Stimulated activated CD4-positive, alpha-beta T cell treated with anti-CD3 and anti-CD28 coated beads, Interleukin-4, amount 100 ng/mL, for 48 hours (primary cell): ENCODE data around the gene TNFRSF21.
"Not testable (repeated sequence)": the region's sequence is repeated elsewhere in the genome, so short reads cannot be mapped to it uniquely, and the experiment has no call there.

Experiments used
- DNase-seq, 2 donors: peaks; one replicate each; pipeline ENCODE4 v3.0.0-alpha.2; 2020; ENCODE audit warnings: low read depth in 2 of 2

TNFRSF21 gene

GRCh38 chr6:47309291-47310130 is at the start of gene TNFRSF21:
TNFRSF21 (minus strand) TSS chr6:47309905; CDS start chr6:47309511, 394 bp downstream.
- DNase-seq: peak; percentile 79 to 80

GRCh38 chr6:47358440-47359225 is 48.9 kb upstream of the TNFRSF21 start:
- DNase-seq: no peak

DNA sequence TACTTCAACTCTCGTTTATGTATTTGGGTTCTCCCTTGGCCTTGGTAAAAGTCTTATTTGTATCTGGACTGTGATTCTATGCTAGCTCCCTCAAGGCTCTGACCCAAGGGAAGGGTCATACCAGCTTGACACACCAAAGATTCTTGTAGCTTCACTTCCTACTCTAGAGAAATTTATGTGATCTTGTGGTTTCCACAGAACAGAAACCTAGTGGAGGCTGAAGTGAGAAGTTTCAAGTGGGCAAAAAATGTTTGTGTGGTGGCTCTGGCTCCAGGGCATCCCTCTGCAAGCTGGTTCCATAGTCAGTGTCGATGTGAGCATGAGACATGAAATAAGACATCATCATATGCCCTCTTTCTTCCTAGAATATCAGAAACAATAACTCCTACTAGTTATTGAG is 48.1 kb upstream of the TNFRSF21 start:
- no peak for DNase-seq

DNA sequence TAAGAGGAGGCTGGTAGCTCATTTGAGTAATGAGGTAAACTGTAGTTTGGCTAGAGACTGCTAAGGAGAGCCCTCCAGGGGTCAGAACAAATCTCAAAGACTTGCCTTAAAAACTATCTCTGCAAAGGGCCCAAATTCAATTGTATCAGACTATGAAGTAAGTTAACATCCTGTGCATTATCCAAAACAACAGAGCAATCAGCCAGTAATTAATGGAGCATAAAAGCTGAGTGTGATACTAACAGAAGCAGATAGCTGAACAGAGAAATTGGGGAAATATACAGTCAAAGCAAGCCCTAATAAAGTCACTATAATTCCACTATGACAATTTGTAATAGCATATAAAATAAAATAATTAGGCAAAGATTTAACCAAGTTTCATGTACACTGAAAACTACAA is 45.8 kb upstream of the TNFRSF21 start:
- no peak for DNase-seq

- DNase-seq: no peak
Observed at GRCh38 chr6:47353871-47354270, 44.2 kb upstream of the TNFRSF21 start.

DNA sequence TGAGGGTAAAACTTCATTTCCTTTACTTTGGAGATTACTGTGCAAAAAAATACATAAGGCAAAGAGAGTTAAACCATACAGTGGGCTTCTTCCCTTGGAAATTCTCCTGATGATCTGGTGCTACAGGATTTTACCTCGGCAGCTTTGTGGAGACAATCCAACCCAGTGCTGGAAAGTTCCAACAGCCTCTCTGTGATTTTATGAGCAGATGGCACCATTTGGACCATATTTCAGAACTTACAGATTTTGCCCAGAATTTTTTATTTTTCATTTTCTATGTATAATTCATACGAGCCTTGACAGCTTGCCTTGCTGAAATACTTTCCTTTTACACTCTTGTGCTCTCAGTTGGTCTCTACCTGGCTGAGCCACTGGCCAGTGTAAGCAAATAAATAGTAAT is 43.3 kb upstream of the TNFRSF21 start:
- no peak for DNase-seq

GRCh38 chr6:47352194-47352920 is 42.7 kb upstream of the TNFRSF21 start:
- no peak for DNase-seq

DNA sequence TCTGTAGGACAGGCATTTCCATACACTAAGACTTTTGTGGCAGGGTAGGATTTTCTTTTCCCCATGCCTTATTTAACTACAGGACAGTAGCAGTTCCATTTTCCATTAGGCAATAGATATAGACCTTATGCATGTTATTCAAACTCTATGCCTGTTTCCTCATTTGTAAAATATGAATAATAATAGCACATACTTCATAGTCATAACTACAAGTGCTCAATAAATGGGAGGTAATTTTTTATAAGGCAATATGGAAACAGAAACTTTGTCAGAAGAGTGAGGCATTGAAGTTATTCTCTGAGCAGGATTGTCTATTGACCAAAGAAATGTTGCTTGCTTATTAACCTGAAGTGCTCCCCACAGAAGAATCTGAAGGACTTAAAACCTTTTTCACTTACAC is 41.9 kb upstream of the TNFRSF21 start:
- DNase-seq: no peak

DNA sequence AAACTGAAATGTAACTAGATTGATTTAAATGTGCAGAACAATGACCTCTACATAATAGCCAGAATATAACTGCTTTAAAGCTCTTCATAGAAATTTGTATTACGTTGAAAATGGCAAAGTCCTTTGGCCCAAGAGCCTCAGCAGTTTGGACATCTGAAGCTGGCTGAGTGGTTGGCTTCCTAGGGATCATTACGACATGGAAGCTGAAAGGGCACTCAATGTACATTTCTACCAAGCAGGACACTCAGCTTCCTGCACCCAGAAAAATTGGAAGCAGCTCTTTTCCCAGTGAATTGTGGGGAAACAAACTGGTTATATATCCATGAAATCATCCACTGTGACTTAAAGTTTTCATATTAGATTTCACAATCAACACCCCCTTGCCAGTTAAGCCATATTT is 40.2 kb upstream of the TNFRSF21 start:
- no peak for DNase-seq

- no peak for DNase-seq
Observed at GRCh38 chr6:47348316-47348863, 38.7 kb upstream of the TNFRSF21 start.

GRCh38 chr6:47345761-47346160 is 36.1 kb upstream of the TNFRSF21 start:
- DNase-seq: no peak

DNA sequence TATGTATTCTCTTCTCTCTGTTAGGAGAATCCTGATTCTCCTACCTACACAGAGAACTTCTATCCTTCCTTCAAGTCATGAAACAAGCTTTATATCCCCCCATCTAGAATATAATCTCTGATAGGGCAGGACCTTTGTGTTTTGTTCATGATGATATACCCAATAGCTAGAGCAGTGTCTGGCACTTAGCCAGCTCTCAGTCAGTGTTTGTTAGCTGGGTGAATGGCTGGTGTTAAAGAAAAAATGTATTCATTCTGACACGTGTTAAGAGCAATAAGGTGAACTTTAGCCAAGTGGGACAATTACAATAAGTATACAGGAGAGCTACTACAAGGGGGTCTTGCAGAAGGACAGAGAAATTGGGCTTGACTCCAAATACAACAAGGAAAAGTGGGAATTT is 34.3 kb upstream of the TNFRSF21 start:
- DNase-seq: no peak

DNA sequence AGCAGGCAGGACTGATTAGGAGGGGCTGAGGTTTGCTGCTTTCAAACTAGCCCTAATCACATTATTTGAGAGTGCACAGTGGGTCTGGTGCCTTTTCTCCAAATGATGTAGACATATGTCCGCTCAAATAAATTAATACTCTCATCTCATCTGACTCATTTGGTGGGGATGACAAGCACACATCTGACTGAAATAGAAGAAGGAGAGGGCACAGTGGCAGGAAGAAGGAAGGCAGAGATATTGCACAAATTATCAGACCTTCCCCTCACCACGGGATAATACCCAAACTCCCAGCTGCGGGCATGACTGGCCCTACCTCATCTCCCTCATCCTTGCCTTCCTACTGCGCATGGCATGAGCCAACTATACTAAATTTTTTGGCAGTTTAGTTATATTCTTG is 33.9 kb upstream of the TNFRSF21 start:
- DNase-seq: no peak

DNA sequence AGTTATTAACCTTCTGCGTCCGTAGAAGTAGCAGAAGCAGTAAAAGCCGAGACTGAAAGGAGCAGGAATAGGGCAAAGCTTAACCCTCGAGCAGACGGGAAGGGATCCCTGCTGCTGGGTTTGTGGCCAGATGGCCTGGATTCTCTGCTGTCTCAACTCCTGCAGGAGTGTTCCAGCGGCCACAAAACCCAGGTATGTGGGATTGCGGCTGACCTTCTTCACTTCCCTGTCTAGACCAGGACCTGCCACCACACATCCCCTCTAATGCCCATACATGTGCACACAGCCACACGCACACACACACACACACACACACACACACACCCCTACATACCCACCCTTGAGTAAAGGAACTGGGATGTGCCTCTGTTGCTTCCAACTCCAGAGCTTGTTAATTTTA is 33.1 kb upstream of the TNFRSF21 start:
- DNase-seq: no peak

GRCh38 chr6:47337519-47337918 is 27.8 kb upstream of the TNFRSF21 start:
- no peak for DNase-seq

DNA sequence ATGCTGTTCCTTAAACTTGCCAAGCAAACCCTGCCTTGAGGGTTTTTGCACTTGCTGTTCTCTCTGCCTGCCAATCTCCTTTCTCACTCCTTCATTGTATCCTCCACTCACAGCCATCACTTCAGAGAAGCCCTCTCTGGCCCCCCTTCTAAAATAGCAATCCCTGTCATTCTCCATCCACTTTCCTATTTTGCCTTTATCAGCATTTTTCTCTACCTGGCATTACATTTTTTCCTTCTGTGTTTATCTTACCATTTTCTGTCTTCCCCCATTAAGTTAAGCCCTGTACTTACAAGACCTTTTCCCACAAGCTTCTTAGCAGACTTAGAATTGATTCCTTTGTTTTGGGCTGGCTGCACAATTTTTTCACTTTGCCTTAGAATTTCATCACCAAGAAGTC is 26.6 kb upstream of the TNFRSF21 start:
- no peak for DNase-seq

DNA sequence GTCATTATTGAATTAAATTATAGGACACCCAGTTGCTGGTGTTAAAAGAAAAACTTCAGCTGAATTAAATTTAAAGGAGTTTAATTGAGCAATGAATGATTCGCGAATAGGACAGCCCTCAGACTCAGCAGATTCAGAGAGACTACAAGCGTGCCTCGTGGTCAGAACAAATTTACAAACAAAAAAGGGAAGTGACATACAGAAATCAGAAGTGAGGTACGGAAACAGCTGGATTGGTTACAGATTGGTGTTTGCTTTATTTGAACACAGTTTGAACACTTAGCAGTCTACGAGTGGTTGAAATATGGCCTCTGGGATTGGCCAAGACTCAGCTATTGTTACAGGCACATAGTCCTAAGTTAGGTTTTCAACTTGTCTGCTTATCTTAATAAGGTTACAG is 25.8 kb upstream of the TNFRSF21 start:
- no peak for DNase-seq

- DNase-seq: no peak
Observed at GRCh38 chr6:47334334-47334733, 24.6 kb upstream of the TNFRSF21 start.

DNA sequence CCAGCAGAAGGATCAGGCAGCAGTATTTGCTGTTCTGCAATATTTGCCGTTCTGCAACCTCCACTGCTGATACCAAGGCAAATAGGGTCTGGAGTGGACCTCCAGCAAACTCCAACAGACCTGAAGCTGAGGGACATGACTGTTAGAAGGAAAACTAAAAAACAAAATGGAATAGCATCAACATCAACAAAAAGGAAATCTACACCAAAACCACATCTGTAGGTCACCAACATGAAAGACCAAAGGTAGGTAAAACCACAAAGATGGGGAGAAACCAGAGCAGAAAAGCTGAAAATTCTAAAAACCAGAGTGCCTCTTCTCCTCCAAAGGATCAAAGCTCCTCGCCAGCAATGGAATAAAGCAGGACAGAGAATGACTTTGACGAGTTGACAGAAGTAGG is 18.9 kb upstream of the TNFRSF21 start:
- DNase-seq: not testable (repeated sequence)

DNA sequence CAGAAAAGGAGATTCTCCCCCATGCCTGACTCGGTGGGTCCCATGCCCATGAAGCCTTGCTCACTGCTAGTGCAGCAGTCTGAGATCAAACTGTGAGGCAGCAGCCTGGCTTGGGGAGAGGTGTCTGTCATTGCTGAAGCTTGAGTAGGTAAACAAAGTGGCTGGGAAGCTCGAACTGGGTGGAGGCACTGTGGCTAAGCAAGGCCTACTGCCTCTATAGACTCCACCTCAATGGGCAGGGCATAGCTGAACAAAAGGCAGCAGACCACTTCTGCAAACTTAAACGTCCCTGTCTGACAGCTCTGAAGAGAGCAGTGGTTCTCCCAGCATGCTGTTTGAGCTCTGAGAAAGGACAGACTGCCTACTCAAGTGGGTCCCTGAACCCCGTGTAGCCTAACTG is 18.4 kb upstream of the TNFRSF21 start:
- not testable (repeated sequence) for DNase-seq

DNA sequence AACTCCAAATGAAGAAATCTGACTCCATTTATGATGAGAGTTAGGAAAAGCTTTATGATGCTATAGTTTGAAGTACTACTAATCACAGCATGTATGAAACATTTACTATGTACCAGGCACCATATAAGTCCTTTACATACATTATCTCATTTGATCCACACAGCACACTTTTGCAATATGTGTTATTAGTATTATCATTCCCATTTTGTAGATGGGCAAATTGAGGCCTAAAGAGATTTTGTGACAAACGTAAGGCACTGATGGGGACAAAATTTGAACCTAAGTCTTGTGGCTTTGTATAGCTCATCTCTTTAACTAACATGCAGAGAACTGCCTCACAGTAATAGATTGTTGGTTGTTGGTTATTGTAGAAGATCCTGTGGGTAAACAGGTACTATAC is 14.2 kb upstream of the TNFRSF21 start:
- DNase-seq: no peak

- DNase-seq: no peak
Observed at GRCh38 chr6:47323321-47323720, 13.6 kb upstream of the TNFRSF21 start.
